ENCODE data around the gene CDK8. TPM values are rescaled to one million over a fixed set of nuclear protein-coding genes. Genes with fewer than 3 reads are reported as not detected.

CDK8 gene
- total RNA-seq, 1 experiment from 2014 or later, result 9.4 TPM

DNA sequence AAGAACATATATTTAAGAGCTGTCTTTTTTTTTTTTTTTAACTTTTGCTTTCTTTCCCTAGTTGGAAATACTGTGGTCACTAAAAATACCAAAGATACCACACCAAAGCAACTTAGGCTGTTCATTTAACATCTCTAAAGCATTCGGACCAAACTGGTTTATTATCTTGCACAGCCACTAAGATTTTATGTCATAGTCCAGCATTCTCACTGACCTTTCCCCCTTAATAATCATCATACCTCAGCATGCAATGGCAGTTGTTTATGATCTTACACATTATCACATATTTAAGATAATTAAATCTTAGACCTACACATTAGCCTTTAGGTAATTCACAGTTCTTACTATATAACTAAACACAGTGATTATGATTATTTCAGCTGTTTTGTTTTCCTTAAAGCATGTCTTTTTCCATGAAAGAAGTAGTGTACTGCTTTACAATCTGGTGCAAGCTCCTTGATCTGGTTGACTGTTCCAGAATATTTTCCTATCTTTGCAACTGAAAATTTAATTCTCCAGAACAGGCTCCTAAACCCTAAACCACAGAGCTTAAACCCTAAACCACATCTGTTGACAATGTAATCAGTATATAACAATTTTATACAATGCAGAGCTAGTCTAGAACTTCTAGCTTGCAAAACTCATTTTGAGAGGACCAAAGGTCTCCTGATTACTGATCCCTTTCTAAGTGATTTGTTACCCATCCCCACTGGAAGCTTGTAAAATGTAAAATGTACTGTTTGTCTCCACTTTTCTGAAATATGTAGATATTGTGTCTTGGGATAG, 74.2 kb downstream of the CDK8 start:
- no peaks in the 10 kb centered on the region for H3K36me3 Mint-ChIP-seq (ENCODE audit: insufficient read depth, unreplicated experiment)
- no peaks in the 10 kb centered on the region for H3K9me3 Mint-ChIP-seq (ENCODE audit: low read depth, unreplicated experiment)
- no TSS peak for BruUV-seq (replicated peaks)
- H3K27ac Mint-ChIP-seq (ENCODE audit: unreplicated experiment), result no peak overlapping the region
- TF ChIP-seq, protein P1, sequence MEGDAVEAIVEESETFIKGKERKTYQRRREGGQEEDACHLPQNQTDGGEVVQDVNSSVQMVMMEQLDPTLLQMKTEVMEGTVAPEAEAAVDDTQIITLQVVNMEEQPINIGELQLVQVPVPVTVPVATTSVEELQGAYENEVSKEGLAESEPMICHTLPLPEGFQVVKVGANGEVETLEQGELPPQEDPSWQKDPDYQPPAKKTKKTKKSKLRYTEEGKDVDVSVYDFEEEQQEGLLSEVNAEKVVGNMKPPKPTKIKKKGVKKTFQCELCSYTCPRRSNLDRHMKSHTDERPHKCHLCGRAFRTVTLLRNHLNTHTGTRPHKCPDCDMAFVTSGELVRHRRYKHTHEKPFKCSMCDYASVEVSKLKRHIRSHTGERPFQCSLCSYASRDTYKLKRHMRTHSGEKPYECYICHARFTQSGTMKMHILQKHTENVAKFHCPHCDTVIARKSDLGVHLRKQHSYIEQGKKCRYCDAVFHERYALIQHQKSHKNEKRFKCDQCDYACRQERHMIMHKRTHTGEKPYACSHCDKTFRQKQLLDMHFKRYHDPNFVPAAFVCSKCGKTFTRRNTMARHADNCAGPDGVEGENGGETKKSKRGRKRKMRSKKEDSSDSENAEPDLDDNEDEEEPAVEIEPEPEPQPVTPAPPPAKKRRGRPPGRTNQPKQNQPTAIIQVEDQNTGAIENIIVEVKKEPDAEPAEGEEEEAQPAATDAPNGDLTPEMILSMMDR (IDR thresholded peaks at IDR 0.05; ENCODE audit: unreplicated experiment), result no peak
- DNase-seq, result no peak
- H3K4me3 Mint-ChIP-seq (ENCODE audit: low read depth, unreplicated experiment), result no peak overlapping the region
- CTCF ChIA-PET, result no interaction called here
- peaks cover 10% of the 10 kb centered on the region for H3K4me1 Mint-ChIP-seq (ENCODE audit: low read depth, unreplicated experiment)
- intact Hi-C loops (cut with micrococcal nuclease; ENCODE audit: unreplicated experiment), result no loop called here
- no peaks in the 10 kb centered on the region for H3K27me3 Mint-ChIP-seq (ENCODE audit: unreplicated experiment)

GRCh38 chr13:26335158-26335557, 81.2 kb downstream of the CDK8 start:
- TF ChIP-seq, protein P1 (IDR thresholded peaks at IDR 0.05; ENCODE audit: unreplicated experiment), result no peak
- CTCF ChIA-PET, result no interaction called here
- no peak overlapping the region for H3K27ac Mint-ChIP-seq (ENCODE audit: unreplicated experiment)
- no peaks in the 10 kb centered on the region for H3K36me3 Mint-ChIP-seq (ENCODE audit: insufficient read depth, unreplicated experiment)
- no TSS peak for BruUV-seq (replicated peaks)
- intact Hi-C loops (cut with micrococcal nuclease; ENCODE audit: unreplicated experiment), result no loop called here
- no peaks in the 10 kb centered on the region for H3K9me3 Mint-ChIP-seq (ENCODE audit: low read depth, unreplicated experiment)
- H3K4me3 Mint-ChIP-seq (ENCODE audit: low read depth, unreplicated experiment), result no peak overlapping the region
- H3K27me3 Mint-ChIP-seq (ENCODE audit: unreplicated experiment), result no peaks in the 10 kb centered on the region
- no peaks in the 10 kb centered on the region for H3K4me1 Mint-ChIP-seq (ENCODE audit: low read depth, unreplicated experiment)
- DNase-seq, result no peak

GRCh38 chr13:26340807-26341206, 86.9 kb downstream of the CDK8 start:
- TF ChIP-seq, protein P1 (IDR thresholded peaks at IDR 0.05; ENCODE audit: unreplicated experiment), result no peak
- no peak overlapping the region for H3K4me3 Mint-ChIP-seq (ENCODE audit: low read depth, unreplicated experiment)
- intact Hi-C loops (cut with micrococcal nuclease; ENCODE audit: unreplicated experiment), result no loop called here
- CTCF ChIA-PET, result interaction anchor here (0.5 kb wide), 1 partner anchor 598 kb away, joined by 6 read pairs; no protein-coding TSS in a partner anchor
- H3K27ac Mint-ChIP-seq (ENCODE audit: unreplicated experiment), result no peak overlapping the region
- no peaks in the 10 kb centered on the region for H3K36me3 Mint-ChIP-seq (ENCODE audit: insufficient read depth, unreplicated experiment)
- BruUV-seq (replicated peaks), result no TSS peak
- H3K9me3 Mint-ChIP-seq (ENCODE audit: low read depth, unreplicated experiment), result no peaks in the 10 kb centered on the region
- no peaks in the 10 kb centered on the region for H3K27me3 Mint-ChIP-seq (ENCODE audit: unreplicated experiment)
- H3K4me1 Mint-ChIP-seq (ENCODE audit: low read depth, unreplicated experiment), result no peaks in the 10 kb centered on the region
- no peak for DNase-seq

GRCh38 chr13:26342898-26343297, 89.0 kb downstream of the CDK8 start:
- Mint-ChIP-seq H3K27me3 (ENCODE audit: unreplicated experiment) (no peaks in the 10 kb centered on the region), H3K4me3 (ENCODE audit: low read depth, unreplicated experiment) (no peak overlapping the region), H3K27ac (ENCODE audit: unreplicated experiment) (no peak overlapping the region), H3K36me3 (ENCODE audit: insufficient read depth, unreplicated experiment) (no peaks in the 10 kb centered on the region), H3K9me3 (ENCODE audit: low read depth, unreplicated experiment) (no peaks in the 10 kb centered on the region), H3K4me1 (ENCODE audit: low read depth, unreplicated experiment) (no peaks in the 10 kb centered on the region)
- DNase-seq, result no peak
- intact Hi-C loops (cut with micrococcal nuclease; ENCODE audit: unreplicated experiment), result no loop called here
- CTCF ChIA-PET, result no interaction called here
- TF ChIP-seq, protein P1 (IDR thresholded peaks at IDR 0.05; ENCODE audit: unreplicated experiment), result no peak
- no TSS peak for BruUV-seq (replicated peaks)
